ENCODE measurements around the gene KIF27.
"Not testable (repeated sequence)": the region's sequence is repeated elsewhere in the genome, so short reads cannot be mapped to it uniquely, and the experiment has no call there.

The KIF27 gene

GRCh38 chr9:83920927-83921707 lies at the start of gene KIF27:
KIF27 (minus strand) TSS chr9:83921432; CDS start chr9:83915591, 5,841 bp downstream.
- intact Hi-C loops (cut with DNase I) = loop anchor here (10.0 kb wide), 1 partner anchor 64 kb away; the partner anchor contains the start of genes HNRNPK and RMI1
- peak; percentile 94 to 99 (median 98) for DNase-seq

GRCh38 chr9:83969602-83970001 lies 48.4 kb upstream of the KIF27 start:
- intact Hi-C loops (cut with DNase I) = no loop called here
- no peak for DNase-seq

DNA sequence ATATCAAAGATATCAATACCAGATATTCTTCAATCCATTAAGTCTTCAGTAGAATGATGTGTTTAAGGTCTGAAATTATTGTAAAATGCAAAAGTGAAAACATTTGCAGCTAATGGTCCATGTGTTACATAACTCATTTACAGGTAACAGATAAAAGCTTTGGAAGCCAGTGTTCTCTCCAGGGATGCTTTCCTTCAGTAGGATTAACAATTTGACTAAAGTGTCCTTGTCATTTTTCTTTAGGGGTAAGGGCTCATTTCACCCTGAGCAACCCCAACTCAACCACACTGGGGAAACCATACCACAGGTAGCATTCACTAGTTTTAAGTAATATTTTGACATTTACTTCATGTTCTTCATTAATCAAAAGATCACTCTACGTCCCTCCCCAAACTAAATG lies 45.8 kb upstream of the KIF27 start:
- no peak for DNase-seq

DNA sequence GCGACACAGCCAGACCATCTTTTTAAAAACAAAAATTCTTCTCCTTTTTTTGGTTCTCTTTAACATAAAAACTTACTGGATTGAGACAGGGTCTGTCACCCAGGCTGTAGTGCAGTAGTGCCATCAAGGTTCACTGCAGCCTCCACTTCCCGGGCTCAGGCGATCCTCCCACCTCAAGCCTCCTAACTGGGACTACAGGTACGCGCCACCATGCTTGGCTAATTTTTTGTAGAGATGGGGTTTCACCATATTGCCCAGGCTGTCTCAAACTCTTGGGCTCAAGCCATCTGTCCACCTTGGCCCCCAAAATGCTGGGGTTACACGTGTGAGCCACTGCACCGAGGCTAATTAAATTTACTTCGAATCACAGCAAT lies 45.0 kb upstream of the KIF27 start:
- intact Hi-C loops (cut with DNase I) = no loop called here
- peak in 1 of 42 donors; percentile 6 for DNase-seq

More for the DNA sequence above, 45.8 kb upstream of the KIF27 start:
- intact Hi-C loops (cut with DNase I) = no loop called here

- intact Hi-C loops (cut with DNase I) = no loop called here
- DNase-seq = no peak
These were observed 44.3 kb upstream of the KIF27 start for GRCh38 chr9:83965350-83966208.

- intact Hi-C loops (cut with DNase I) = no loop called here
These were observed 43.7 kb upstream of the KIF27 start for GRCh38 chr9:83964973-83965349.

DNA sequence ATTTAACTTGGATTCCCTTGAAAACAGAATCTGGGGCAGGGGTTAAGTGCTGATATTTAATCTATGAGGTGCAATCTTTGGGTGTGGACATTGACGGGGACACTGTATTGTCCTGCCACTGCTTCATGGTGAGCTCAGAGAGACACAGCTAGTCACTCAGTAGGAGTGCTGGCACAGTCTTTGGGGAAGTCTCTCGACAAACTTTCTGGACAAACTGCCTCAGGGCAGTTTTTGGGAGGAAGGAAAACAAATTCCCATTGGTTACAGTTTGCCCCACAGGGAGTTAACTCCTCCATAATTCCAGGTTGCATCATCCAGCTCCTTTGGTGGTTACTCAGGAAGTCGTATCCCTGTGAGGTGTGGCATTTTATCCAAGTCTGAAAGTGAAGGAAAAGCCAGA lies 40.9 kb upstream of the KIF27 start:
- intact Hi-C loops (cut with DNase I) = no loop called here
- no peak for DNase-seq

More at GRCh38 chr9:83964973-83965349, 43.7 kb upstream of the KIF27 start:
- DNase-seq = no peak

- intact Hi-C loops (cut with DNase I) = no loop called here
- no peak for DNase-seq
These were observed 39.8 kb upstream of the KIF27 start for GRCh38 chr9:83960991-83961390.

DNA sequence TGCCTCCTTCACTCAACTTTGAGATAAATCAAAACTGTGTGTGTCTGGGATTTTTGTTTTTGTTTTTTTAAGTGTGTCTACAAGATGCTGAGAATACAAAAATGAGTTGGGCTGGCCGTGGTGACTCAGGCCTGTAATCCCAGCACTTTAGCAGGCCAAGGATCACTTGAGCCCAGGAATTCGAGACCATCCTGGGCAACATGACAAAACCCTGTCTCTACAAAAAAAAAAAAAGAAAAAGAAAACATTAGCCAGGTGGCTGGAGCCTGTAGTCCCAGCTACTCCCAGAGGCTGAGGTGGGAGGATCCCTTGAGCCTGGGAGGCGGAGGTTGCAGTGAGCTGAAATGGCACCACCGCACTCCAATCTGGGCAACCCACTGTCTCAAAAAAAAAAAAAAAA lies 37.8 kb upstream of the KIF27 start:
- DNase-seq = no peak
- intact Hi-C loops (cut with DNase I) = loop anchor here (10.0 kb wide), 1 partner anchor 216 kb away; no protein-coding TSS in a partner anchor

GRCh38 chr9:83957248-83957513 lies 35.9 kb upstream of the KIF27 start:
- peak in 2 of 42 donors; percentile 7 to 9 for DNase-seq
- intact Hi-C loops (cut with DNase I) = loop anchor here (10.0 kb wide), 1 partner anchor 218 kb away; no protein-coding TSS in a partner anchor

DNA sequence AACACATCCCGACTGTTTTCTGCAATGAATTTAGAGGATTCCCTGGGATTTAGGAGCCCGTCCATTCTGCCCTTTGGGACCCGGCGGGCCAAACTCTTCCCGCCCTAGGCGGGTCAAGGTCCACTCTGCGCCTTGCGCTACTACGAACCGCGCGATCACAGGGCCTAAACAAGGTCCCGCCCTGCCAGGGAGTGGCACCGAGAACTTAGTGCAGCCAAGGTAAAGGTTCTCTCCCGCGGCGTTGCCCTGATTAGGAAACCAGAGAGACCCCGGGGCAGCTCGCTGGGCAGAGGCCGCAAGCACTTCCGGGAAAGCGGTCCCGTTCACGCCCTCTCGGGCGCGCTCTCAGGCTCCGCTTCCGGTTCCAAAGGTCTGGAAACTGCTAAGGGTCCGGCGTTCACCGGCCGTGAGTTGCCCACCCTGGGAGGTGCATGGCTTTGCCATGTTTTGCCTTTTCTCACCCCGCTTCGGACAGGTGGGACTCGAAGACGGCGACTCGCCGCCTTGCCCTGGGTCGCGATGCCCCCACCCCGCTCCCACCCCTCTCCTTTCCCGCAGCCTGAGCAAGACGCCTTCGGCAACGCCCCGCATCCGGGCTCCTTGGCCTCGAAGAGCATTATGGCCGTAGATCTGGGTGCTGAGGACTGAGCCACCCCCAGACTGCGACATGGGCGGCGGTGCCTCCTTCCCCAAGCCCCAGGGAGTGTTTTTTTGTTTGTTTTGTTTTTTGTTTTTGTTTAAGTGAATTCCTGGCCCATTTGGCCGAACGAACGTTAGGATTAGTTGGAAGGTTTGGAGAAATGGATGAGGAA lies 35.4 kb upstream of the KIF27 start:
- peak; percentile 52 to 89 (median 78) for DNase-seq
- intact Hi-C loops (cut with DNase I) = loop anchor here (10.0 kb wide), 1 partner anchor 218 kb away; no protein-coding TSS in a partner anchor

DNA sequence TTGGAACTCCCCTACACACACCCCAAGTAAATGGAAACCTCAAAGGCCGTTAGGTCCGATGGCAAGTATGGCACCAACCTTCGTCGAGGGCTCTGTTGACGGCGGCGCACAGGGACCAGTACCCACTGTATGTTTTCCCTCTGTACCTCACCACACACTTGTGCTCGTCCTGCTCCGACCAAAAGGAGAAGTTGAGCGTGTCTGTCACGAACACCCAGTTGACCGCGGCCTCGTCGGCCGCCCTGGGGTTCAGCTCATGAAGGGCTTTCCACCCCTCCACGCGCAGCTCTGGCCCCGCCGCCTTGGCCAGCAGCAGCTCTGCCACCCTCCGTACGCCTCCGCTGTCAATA lies 34.8 kb upstream of the KIF27 start:
- intact Hi-C loops (cut with DNase I) = loop anchor here (10.0 kb wide), 1 partner anchor 219 kb away; no protein-coding TSS in a partner anchor
- peak in 35 of 42 donors; percentile 6 to 61 (median 36) for DNase-seq

DNA sequence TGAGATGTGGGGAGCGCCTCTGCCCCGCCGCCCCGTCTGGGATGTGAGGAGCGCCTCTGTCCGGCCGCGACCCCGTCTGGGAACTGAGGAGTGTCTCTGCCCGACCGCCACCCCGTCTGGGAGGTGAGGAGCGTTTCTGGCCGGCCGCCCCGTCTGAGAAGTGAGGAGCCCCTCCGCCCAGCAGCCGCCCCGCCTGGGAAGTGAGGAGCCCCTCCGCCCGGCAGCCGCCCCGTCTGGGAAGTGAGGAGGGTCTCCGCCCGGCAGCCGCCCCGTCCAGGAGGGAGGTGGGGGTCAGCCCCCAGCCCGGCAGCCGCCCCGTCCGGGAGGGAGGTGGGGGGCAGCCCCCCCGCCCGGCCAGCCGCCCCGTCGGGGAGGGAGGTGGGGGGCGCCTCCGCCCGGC lies 26.9 kb upstream of the KIF27 start:
- intact Hi-C loops (cut with DNase I); DNase-seq: not testable (repeated sequence)

DNA sequence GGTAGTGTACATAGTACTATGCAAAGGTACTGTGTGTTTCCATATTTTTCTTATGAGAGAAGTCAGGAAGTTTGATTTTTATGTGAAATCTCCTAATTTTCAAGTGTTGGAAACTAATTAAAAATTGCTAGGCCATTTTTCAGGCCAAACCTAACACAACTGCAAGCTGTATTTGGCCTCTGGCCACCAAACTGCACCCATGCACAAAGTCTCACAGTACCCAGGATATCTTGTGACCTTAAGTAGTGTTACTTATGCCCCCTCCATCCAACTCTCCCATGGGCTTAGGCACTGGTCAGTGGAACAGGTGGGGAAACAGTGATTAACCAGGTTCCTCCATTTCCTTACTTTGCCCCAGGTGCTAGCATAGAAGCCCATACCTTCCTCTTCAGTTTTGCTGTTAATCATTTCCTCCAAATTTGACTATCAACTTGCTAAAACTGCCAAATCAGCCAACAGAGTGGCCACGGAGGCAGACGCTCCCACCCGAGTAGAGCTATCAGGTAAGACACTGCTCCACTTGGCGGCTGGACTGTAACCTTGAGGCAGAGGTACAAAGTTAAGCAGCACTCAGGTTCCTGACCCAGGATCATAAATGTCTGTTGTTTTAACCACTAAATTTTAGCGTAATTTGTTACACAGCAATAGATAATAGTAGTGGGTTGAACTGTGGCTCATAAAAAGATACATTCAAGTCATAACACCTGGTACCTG lies 19.5 kb upstream of the KIF27 start:
- no peak for DNase-seq
- intact Hi-C loops (cut with DNase I) = no loop called here

- intact Hi-C loops (cut with DNase I) = loop anchor here (5.0 kb wide), 2 partner anchors 324 to 379 kb away; no protein-coding TSS in a partner anchor
- DNase-seq = peak in 23 of 42 donors; percentile 3 to 73 (median 40)
These were observed 16.7 kb upstream of the KIF27 start for GRCh38 chr9:83937861-83938455.

- DNase-seq = peak in 1 of 42 donors; percentile 7
- intact Hi-C loops (cut with DNase I) = loop anchor here (5.0 kb wide), 2 partner anchors 326 to 381 kb away; no protein-coding TSS in a partner anchor
These were observed 15.3 kb upstream of the KIF27 start for GRCh38 chr9:83936523-83936922.

DNA sequence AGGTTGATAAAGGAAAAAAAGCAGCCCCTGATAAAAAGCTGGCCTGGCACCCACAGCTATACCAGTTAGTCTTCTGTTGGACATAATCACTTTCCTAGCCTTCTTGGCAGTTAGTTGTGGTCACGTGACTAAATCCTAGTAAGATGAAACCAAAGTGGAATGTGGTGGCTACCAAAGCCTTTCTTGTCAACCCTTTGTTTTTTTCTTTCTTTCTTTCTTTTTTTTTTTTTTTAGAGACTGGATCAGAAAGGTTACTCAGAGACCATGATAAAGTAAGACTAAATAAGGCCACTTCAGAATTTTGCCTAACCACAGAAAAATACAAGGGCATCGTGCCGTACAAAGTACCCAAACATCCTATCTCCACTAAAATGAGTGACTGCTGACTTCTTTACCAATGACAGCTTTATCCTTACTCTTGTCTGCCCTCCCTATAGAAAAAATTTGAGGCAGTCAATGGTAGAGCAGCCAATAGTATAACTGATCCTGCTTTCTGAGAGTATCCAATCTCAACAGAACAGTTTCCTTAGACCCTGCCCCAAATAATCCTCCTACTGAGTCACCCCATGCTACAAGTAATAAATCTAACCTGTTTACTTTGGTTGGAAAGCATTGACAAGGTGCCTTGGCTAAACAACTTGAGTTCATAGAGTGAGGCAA lies 14.2 kb upstream of the KIF27 start:
- intact Hi-C loops (cut with DNase I) = loop anchor here (5.0 kb wide), 2 partner anchors 327 to 382 kb away; no protein-coding TSS in a partner anchor
- DNase-seq = peak in 1 of 42 donors; percentile 39

All from head of caudate nucleus (tissue), 42 donors.